Spleen (tissue), 11 donors: ENCODE data around the gene ISCA1. TPM values are rescaled to one million over a fixed set of nuclear protein-coding genes. Genes with fewer than 3 reads are reported as not detected.

Experiments used
- DNase-seq: peaks from one replicate; pipeline ENCODE4 v3.0.0-alpha.2; 2020
- H3K27ac ChIP-seq, 8 donors: fragments of 200-600 bp; sonication (generic) in 7 of 8; 1 replicate in 4 of 8; 2 replicates in 4 of 8; pipeline versions ENCODE4 v1.5.0 to v1.8.0; 2016 to 2021; ENCODE audit warnings: inconsistent platforms in 4 of 8, mild to moderate bottlenecking in 4 of 8, moderate library complexity in 1 of 8
- H3K27me3 ChIP-seq, 7 donors: fragments of 200-600 bp; sonication (generic) in 6 of 7; replicated peaks in 1 of 7; 1 replicate in 4 of 7; 2 replicates in 3 of 7; pipeline versions ENCODE4 v1.5.0 to v1.8.0; 2016 to 2021; ENCODE audit warnings: inconsistent platforms in 3 of 7, mild to moderate bottlenecking in 1 of 7
- H3K36me3 ChIP-seq, 6 donors: fragments of 200-600 bp; sonication (generic) in 5 of 6; 1 replicate in 4 of 6; 2 replicates in 2 of 6; pipeline versions ENCODE4 v1.5.0 to v1.8.0; 2016 to 2021; ENCODE audit warnings: inconsistent platforms in 2 of 6
- H3K4me1 ChIP-seq, 6 donors: fragments of 200-600 bp; sonication (generic) in 5 of 6; 1 replicate in 3 of 6; 2 replicates in 3 of 6; pipeline versions ENCODE4 v1.5.0 to v1.8.0; 2016 to 2021; ENCODE audit warnings: inconsistent platforms in 3 of 6
- H3K4me3 ChIP-seq, 8 donors: fragments of 200-600 bp; sonication (generic) in 7 of 8; 1 replicate in 4 of 8; 2 replicates in 4 of 8; pipeline versions ENCODE4 v1.5.0 to v1.8.0; 2016 to 2021; ENCODE audit warnings: inconsistent platforms in 4 of 8, mild to moderate bottlenecking in 4 of 8, moderate library complexity in 2 of 8
- H3K9me3 ChIP-seq, 8 donors: fragments of 200-600 bp; sonication (generic) in 7 of 8; 1 replicate in 4 of 8; 2 replicates in 4 of 8; pipeline versions ENCODE4 v1.5.0 to v1.8.0; 2016 to 2021; ENCODE audit warnings: inconsistent platforms in 4 of 8
- CTCF ChIP-seq, 11 experiments: fragments of 200-600 bp in 7 of 11; fragments of 450-650 bp in 4 of 11; sonication (generic) in 4 of 11; IDR thresholded peaks in 8 of 11; conservative IDR thresholded peaks in 3 of 11; 1 replicate in 7 of 11; 2 replicates in 4 of 11; pipeline versions ENCODE4 v1.4.0 to v1.8.0; 2016 to 2021; ENCODE audit warnings: antibody characterized with exemption in 11 of 11, inconsistent platforms in 4 of 11, mild to moderate bottlenecking in 1 of 11
- POLR2A ChIP-seq, 3 donors: fragments of 450-650 bp; IDR thresholded peaks; one replicate each; pipeline ENCODE4 v1.5.1; 2017; ENCODE audit warnings: antibody characterized with exemption in 3 of 3, mild to moderate bottlenecking in 1 of 3
- POLR2AphosphoS5 ChIP-seq, 3 donors: sonication (generic); formaldehyde crosslinking; IDR thresholded peaks; one replicate each; pipeline ENCODE4 v1.5.1; 2017; ENCODE audit warnings: antibody characterized with exemption in 3 of 3
- WGBS, 5 donors: extraction: QIAGEN DNeasy Blood & Tissue Kit in 3 of 5; methylation state at CpG; one replicate each; pipeline versions ENCODE4 v1.1.5 to v1.1.7; 2013 to 2018; 5-methylcytosine and 5-hydroxymethylcytosine counted together
- intact Hi-C: fragments of 100-400 bp; cut with DNase I; formaldehyde crosslinking; loops from one replicate; pipeline ENCODE4 v1.15.0; 2023; ENCODE audit warnings: low total_unique reads
- polyA plus RNA-seq, 3 donors: library from polyadenylated mRNA; stranded (reverse); fragments of 200-250 nt; gene quantifications; one replicate each; pipeline ENCODE4 v1.2.1, GENCODE V29; 2013
- total RNA-seq, 7 donors: library from RNA; depleted of rRNA in 3 of 7; stranded (reverse); fragments of >200 nt in 3 of 7; fragmentation: NEBNext Ultra II Directional in 4 of 7; extraction: Animal tissue kit (Norgen Biotek cat#: 25700) in 4 of 7; gene quantifications; one replicate each; pipeline versions ENCODE4 v1.1.0 to v1.2.1, GENCODE V29; 2016 to 2021
- donor health status: healthy with polysubstance abuse.
- donor health status: DM: no; HTN: no; CAD: no; lungs with moderate emphysema.
- donor health status: DM: no; HTN: no; CAD: no.
- donor health status: Bipolar disorder and iron deficiency.
- donor health status: healthy.
- donor health status: DM: no; HTN: no; CAD: no.
- donor health status: DM: yes; HTN: yes; CAD: no.

Gene ISCA1
- total and polyA plus RNA-seq, 10 donors = 15.3 to 35.5 (median 25.1) TPM

- TF ChIP-seq CTCF (IDR thresholded peaks at IDR 0.05 in 8 of 11, conservative IDR thresholded peaks at IDR 0.05 in 3 of 11) (no peak), POLR2AphosphoS5 (IDR thresholded peaks at IDR 0.05) (no peak), POLR2A (IDR thresholded peaks at IDR 0.05) (no peak)
- no peaks in the 10 kb centered on the region for H3K36me3 ChIP-seq
These were observed 41.1 kb downstream of the ISCA1 start for GRCh38 chr9:86241216-86241615.

GRCh38 chr9:86238861-86239770, 43.2 kb downstream of the ISCA1 start:
- intact Hi-C loops = no loop called here
- Histone ChIP-seq H3K36me3 (no peaks in the 10 kb centered on the region), H3K9me3 (no peaks in the 10 kb centered on the region), H3K4me3 (no peak overlapping the region), H3K27ac (no peak overlapping the region), H3K4me1 (peaks cover 0 to 8% (median 0%) of the 10 kb centered on the region in 6 donors), H3K27me3 (no peaks in the 10 kb centered on the region)
- 64 to 83% (median 73%) methylated on average over 10 of the region's 10 CpGs for WGBS, 5 donors
- DNase-seq = no peak
- TF ChIP-seq POLR2AphosphoS5 (IDR thresholded peaks at IDR 0.05) = no peak
- TF ChIP-seq CTCF (IDR thresholded peaks at IDR 0.05 in 8 of 11, conservative IDR thresholded peaks at IDR 0.05 in 3 of 11) = no peak
- no peak for TF ChIP-seq POLR2A (IDR thresholded peaks at IDR 0.05)

More at GRCh38 chr9:86241216-86241615, 41.1 kb downstream of the ISCA1 start:
- DNase-seq = no peak
- Histone ChIP-seq H3K4me3 (no peak overlapping the region), H3K9me3 (no peaks in the 10 kb centered on the region), H3K27ac (no peak overlapping the region), H3K27me3 (no peaks in the 10 kb centered on the region), H3K4me1 (peaks cover 0 to 8% (median 0%) of the 10 kb centered on the region in 6 donors)
- WGBS, 5 donors = 66 to 82% (median 73%) methylated on average over 7 of the region's 7 CpGs
- intact Hi-C loops = no loop called here

- intact Hi-C loops = no loop called here
- no peaks in the 10 kb centered on the region for H3K27me3 ChIP-seq
- H3K36me3 ChIP-seq = no peaks in the 10 kb centered on the region
- no peak for DNase-seq
- 76 to 93% (median 90%) methylated on average over 2 of the region's 2 CpGs for WGBS, 5 donors
- H3K4me3 ChIP-seq = no peak overlapping the region
- H3K9me3 ChIP-seq = peaks cover 0 to 3% (median 0%) of the 10 kb centered on the region in 8 donors
- H3K27ac ChIP-seq = no peak overlapping the region
- no peak for TF ChIP-seq POLR2A (IDR thresholded peaks at IDR 0.05)
- TF ChIP-seq CTCF (IDR thresholded peaks at IDR 0.05 in 8 of 11, conservative IDR thresholded peaks at IDR 0.05 in 3 of 11) = no peak
- no peak for TF ChIP-seq POLR2AphosphoS5 (IDR thresholded peaks at IDR 0.05)
- H3K4me1 ChIP-seq = no peaks in the 10 kb centered on the region
These were observed 51.5 kb downstream of the ISCA1 start for GRCh38 chr9:86230858-86231257.

GRCh38 chr9:86222667-86223066, 59.7 kb downstream of the ISCA1 start:
- H3K27me3 ChIP-seq = no peaks in the 10 kb centered on the region
- H3K36me3 ChIP-seq = no peaks in the 10 kb centered on the region
- H3K4me1 ChIP-seq = no peaks in the 10 kb centered on the region
- TF ChIP-seq POLR2AphosphoS5 (IDR thresholded peaks at IDR 0.05) (no peak), CTCF (IDR thresholded peaks at IDR 0.05 in 8 of 11, conservative IDR thresholded peaks at IDR 0.05 in 3 of 11) (no peak), POLR2A (IDR thresholded peaks at IDR 0.05) (no peak)
- H3K9me3 ChIP-seq = no peaks in the 10 kb centered on the region
- no peak overlapping the region for H3K4me3 ChIP-seq
- intact Hi-C loops = no loop called here
- H3K27ac ChIP-seq = no peak overlapping the region
- WGBS, 5 donors = 73 to 90% (median 79%) methylated on average over 4 of the region's 4 CpGs
- no peak for DNase-seq
